Caco-2 (cell line): ENCODE results near the gene RAD51B. TPM values are rescaled to one million over a fixed set of nuclear protein-coding genes. Genes with fewer than 3 reads are reported as not detected.

Experiments used
- BruUV-seq: library from RNA; stranded (reverse); fragments of 400-500 nt; replicated peaks from 2 replicates; lab custom pipeline; 2021; lab: Mats Ljungman, UMichigan
- CTCF ChIA-PET: fragments of 300-600 bp; sonication (Branson Sonifier 250); formaldehyde crosslinking; loops from one replicate; lab custom pipeline; 2022; ENCODE audit warnings: antibody characterized with exemption; lab: Charles Lee
- POLR2A ChIA-PET: fragments of 300-600 bp; sonication (Branson Sonifier 250); formaldehyde crosslinking; loops from one replicate; lab custom pipeline; 2022; ENCODE audit warnings: antibody characterized with exemption; lab: Charles Lee
- DNase-seq, 2 experiments: peaks; one replicate each; pipeline versions ENCODE4 v3.0.0 to v3.0.0-alpha.2; 2020 to 2022
- H3K27me3 ChIP-seq: replicated peaks from 2 replicates; pipeline ENCODE4 v1.6.0; 2011; ENCODE audit warnings: low read length; ENCODE audit not compliant: control insufficient read depth, insufficient read depth
- H3K36me3 ChIP-seq: 2 replicates; pipeline ENCODE4 v1.5.1; 2011; ENCODE audit warnings: low read length; ENCODE audit not compliant: control insufficient read depth, insufficient read depth
- H3K4me1 ChIP-seq: fragments of 250-450 bp; sonication (Bioruptor Pico); 2 replicates; pipeline ENCODE4 v1.5.1; 2020; ENCODE audit warnings: mild to moderate bottlenecking
- H3K4me3 ChIP-seq: 2 replicates; pipeline ENCODE4 v1.5.1; 2011; ENCODE audit warnings: low read depth, mild to moderate bottlenecking, control low read depth, low read length
- H3K9me3 ChIP-seq: fragments of 250-450 bp; sonication (Bioruptor Pico); 2 replicates; pipeline ENCODE4 v1.5.1; 2020; ENCODE audit warnings: mild to moderate bottlenecking, moderate library complexity
- H3K27ac Mint-ChIP-seq: one replicate; pipeline ENCODE4 v1.8.0; 2022; ENCODE audit warnings: mixed read lengths; ENCODE audit not compliant: unreplicated experiment
- H3K27me3 Mint-ChIP-seq: one replicate; pipeline ENCODE4 v1.8.0; 2022; ENCODE audit warnings: mixed read lengths; ENCODE audit not compliant: insufficient read depth, unreplicated experiment
- H3K36me3 Mint-ChIP-seq: one replicate; pipeline ENCODE4 v1.8.0; 2022; ENCODE audit warnings: mild to moderate bottlenecking, mixed read lengths; ENCODE audit not compliant: insufficient read depth, unreplicated experiment
- H3K4me1 Mint-ChIP-seq: one replicate; pipeline ENCODE4 v1.8.0; 2022; ENCODE audit warnings: low read depth, mixed read lengths; ENCODE audit not compliant: unreplicated experiment
- H3K4me3 Mint-ChIP-seq: one replicate; pipeline ENCODE4 v1.8.0; 2022; ENCODE audit warnings: mild to moderate bottlenecking, moderate library complexity, mixed read lengths; ENCODE audit not compliant: unreplicated experiment
- H3K9me3 Mint-ChIP-seq: one replicate; pipeline ENCODE4 v1.8.0; 2022; ENCODE audit warnings: mixed read lengths; ENCODE audit not compliant: unreplicated experiment
- CTCF ChIP-seq, 2 experiments: fragments of 200-600 bp in 1 of 2; IDR thresholded peaks; 1 replicate in 1 of 2; 2 replicates in 1 of 2; pipeline versions ENCODE4 v1.5.1 to v1.8.0; 2011 to 2022; ENCODE audit warnings: antibody characterized with exemption in 1 of 2, control low read depth in 1 of 2, inconsistent platforms in 1 of 2, low read depth in 1 of 2, low read length in 1 of 2, mild to moderate bottlenecking in 1 of 2, moderate library complexity in 1 of 2; ENCODE audit not compliant: insufficient read depth in 1 of 2, severe bottlenecking in 1 of 2, unreplicated experiment in 1 of 2
- intact Hi-C: fragments of 100-400 bp; cut with micrococcal nuclease; formaldehyde crosslinking; loops from one replicate; pipeline ENCODE4 v1.10.0; 2022; ENCODE audit not compliant: unreplicated experiment
- total RNA-seq: library from RNA; stranded (reverse); gene quantifications from 2 replicates; pipeline ENCODE4 v1.2.3, GENCODE V29; 2022

The RAD51B gene
- total RNA-seq, 1 experiment from 2014 or later, result 16.7 TPM

DNA sequence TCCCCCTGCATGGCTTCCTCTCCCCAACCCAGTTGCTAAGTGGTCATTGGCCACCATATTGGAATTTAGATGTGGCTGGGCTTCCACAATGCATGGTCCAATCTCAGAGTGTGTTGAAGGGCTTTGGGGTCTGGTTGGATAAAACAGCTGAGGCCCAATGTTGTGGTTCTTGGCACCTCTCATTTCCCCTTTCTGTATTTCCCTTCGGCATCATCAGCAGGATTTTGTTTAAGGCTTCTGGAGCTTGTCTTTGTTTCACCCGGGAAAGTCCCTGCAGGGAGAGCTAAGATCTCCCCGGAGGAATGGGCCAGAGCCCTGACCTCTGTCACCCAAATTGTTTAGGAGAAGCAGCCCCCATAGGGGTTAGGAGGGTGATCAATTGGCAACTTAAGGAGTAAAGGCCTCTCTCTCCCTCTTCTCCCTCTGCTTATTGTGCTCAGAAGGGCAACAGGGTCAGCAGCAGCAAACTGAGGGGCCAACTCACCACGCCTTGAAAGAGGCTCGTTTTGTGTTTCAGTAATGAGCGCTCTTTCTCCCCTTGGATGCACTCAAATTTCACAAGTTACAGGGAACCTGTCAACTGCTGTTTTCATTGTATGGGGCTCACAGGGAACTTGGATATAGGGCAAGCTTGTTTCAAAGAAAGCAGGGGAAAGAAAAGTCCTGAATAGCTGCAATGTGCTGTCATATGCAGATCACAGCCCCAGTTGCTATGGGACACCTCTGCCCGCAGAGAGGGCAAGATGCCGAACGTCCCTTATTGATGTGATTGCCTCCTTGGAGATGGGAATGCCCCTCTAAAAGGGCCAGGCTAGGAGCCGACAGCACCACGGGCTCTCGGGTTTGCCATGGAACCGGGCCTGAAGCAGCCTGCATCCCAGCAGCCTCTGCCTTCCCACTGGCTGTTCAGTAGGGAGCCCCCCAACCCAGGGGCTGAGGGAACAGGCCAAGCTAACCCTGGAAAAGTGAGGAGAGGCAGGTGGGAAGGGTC, 749.6 kb downstream of the RAD51B start:
- H3K27me3 ChIP-seq, result no peaks in the 10 kb centered on the region
- DNase-seq, result no peak
- no peak for TF ChIP-seq CTCF (IDR thresholded peaks at IDR 0.05; ENCODE audit: insufficient read depth in 1 of 2, low read depth in 1 of 2, low read length in 1 of 2, severe bottlenecking in 1 of 2, unreplicated experiment in 1 of 2)
- BruUV-seq, result no TSS peak
- H3K4me1 ChIP-seq, result peaks cover 22% of the 10 kb centered on the region
- no peak overlapping the region for H3K4me3 ChIP-seq
- Mint-ChIP-seq H3K4me3 (no peak overlapping the region), H3K27ac (peak overlapping the region; percentile 66), H3K36me3 (peaks cover 5% of the 10 kb centered on the region), H3K4me1 (peaks cover 16% of the 10 kb centered on the region), H3K27me3 (no peaks in the 10 kb centered on the region), H3K9me3 (no peaks in the 10 kb centered on the region)
- H3K36me3 ChIP-seq, result no peaks in the 10 kb centered on the region
- ChIA-PET POLR2A (no interaction called here), CTCF (interaction anchor here (0.5 kb wide), 1 partner anchor 356 kb away, joined by 8 read pairs; no protein-coding TSS in a partner anchor)
- intact Hi-C loops, result loop anchor here (5.0 kb wide), 1 partner anchor 92 kb away; no protein-coding TSS in a partner anchor
- H3K9me3 ChIP-seq, result no peaks in the 10 kb centered on the region

- no TSS peak for BruUV-seq
- ChIA-PET POLR2A (no interaction called here), CTCF (interaction anchor here (0.5 kb wide), 1 partner anchor 355 kb away, joined by 8 read pairs; no protein-coding TSS in a partner anchor)
- no peaks in the 10 kb centered on the region for H3K27me3 Mint-ChIP-seq
- Histone ChIP-seq H3K9me3 (no peaks in the 10 kb centered on the region), H3K4me3 (no peak overlapping the region), H3K4me1 (peaks cover 15% of the 10 kb centered on the region), H3K36me3 (no peaks in the 10 kb centered on the region), H3K27me3 (no peaks in the 10 kb centered on the region)
- peak overlapping the region; percentile 66 for H3K27ac Mint-ChIP-seq
- peaks cover 14% of the 10 kb centered on the region for H3K4me1 Mint-ChIP-seq
- H3K9me3 Mint-ChIP-seq, result no peaks in the 10 kb centered on the region
- intact Hi-C loops, result loop anchor here (5.0 kb wide), 1 partner anchor 93 kb away; no protein-coding TSS in a partner anchor
- H3K4me3 Mint-ChIP-seq, result no peak overlapping the region
- DNase-seq, result no peak
- TF ChIP-seq CTCF (IDR thresholded peaks at IDR 0.05; ENCODE audit: insufficient read depth in 1 of 2, low read depth in 1 of 2, low read length in 1 of 2, severe bottlenecking in 1 of 2, unreplicated experiment in 1 of 2), result no peak
- H3K36me3 Mint-ChIP-seq, result peaks cover 5% of the 10 kb centered on the region
Measured at GRCh38 chr14:68569970-68570409, 750.4 kb downstream of the RAD51B start.

- BruUV-seq, result no TSS peak
- no peaks in the 10 kb centered on the region for H3K9me3 ChIP-seq
- Mint-ChIP-seq H3K27ac (no peak overlapping the region), H3K4me3 (no peak overlapping the region), H3K36me3 (peaks cover 9% of the 10 kb centered on the region), H3K27me3 (no peaks in the 10 kb centered on the region), H3K4me1 (peaks cover 15% of the 10 kb centered on the region), H3K9me3 (no peaks in the 10 kb centered on the region)
- no peaks in the 10 kb centered on the region for H3K27me3 ChIP-seq
- no peak overlapping the region for H3K4me3 ChIP-seq
- CTCF ChIA-PET, result no interaction called here
- intact Hi-C loops, result no loop called here
- DNase-seq, result no peak
- TF ChIP-seq CTCF (IDR thresholded peaks at IDR 0.05; ENCODE audit: insufficient read depth in 1 of 2, low read depth in 1 of 2, low read length in 1 of 2, severe bottlenecking in 1 of 2, unreplicated experiment in 1 of 2), result no peak
- POLR2A ChIA-PET, result no interaction called here
- H3K36me3 ChIP-seq, result no peaks in the 10 kb centered on the region
- H3K4me1 ChIP-seq, result peaks cover 4% of the 10 kb centered on the region
Measured at GRCh38 chr14:68571114-68571591, 751.6 kb downstream of the RAD51B start.
